ENCODE data around the gene CCNB1IP1. TPM values are rescaled to one million over a fixed set of nuclear protein-coding genes. Genes with fewer than 3 reads are reported as not detected.
"Not testable (repeated sequence)": the region's sequence is repeated elsewhere in the genome, so short reads cannot be mapped to it uniquely, and the experiment has no call there.

The CCNB1IP1 gene, protein sequence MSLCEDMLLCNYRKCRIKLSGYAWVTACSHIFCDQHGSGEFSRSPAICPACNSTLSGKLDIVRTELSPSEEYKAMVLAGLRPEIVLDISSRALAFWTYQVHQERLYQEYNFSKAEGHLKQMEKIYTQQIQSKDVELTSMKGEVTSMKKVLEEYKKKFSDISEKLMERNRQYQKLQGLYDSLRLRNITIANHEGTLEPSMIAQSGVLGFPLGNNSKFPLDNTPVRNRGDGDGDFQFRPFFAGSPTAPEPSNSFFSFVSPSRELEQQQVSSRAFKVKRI
- 162 TPM for polyA plus RNA-seq (2013, experiment 1 of 2)
- 158 TPM for polyA plus RNA-seq (2013, experiment 2 of 2)

DNA sequence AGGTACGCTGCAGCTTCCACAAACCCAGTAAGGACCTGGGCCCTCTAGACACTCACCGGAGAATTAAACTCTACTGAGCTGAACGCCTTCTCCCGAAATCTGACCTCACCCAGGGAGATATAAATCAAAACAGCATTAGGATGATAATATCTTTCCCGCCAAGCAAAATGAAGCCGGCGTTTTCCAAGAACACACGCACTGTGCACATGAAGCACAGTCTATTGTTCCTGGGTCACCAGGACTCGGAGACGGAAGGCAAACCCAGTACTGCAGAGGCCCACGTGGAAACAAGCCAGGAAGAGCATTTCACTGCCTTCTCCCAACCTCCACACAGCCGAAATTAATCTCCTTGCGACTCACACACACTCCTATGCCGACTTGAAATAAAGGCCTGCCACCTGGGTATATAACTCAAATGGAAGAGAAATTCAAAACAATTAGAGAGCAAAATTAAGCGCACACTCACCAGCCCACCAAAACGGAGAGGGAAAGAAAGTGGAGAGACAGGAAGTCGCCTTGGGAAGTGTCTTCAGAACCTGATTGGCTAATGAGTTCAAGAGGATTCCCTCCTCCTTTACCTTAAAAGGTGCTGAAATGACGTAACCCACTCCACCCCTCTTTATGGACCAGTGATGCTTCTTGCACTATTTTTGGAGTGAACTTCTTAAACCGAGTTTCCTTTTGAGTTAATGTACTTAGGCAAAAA, at the start of gene CCNB1IP1:
Gene CCNB1IP1 (minus strand): TSS at position 492 of the 706 bp plus-strand sequence. CDS start 16,756 bp downstream, outside the sequence.
- WGBS, 2 experiments (ENCODE audit: insufficient coverage in 2 of 2): 0% methylated on average over 5 to 12 of the region's 19 CpGs
- Histone ChIP-seq H3K27ac (ENCODE audit: low read depth, low read length, severe bottlenecking) (peak within 1 kb of the TSS; percentile 88), H3K4me3 (ENCODE audit: extremely low read depth, insufficient read depth, low read length, poor library complexity, severe bottlenecking) (peak within 1 kb of the TSS; percentile 80), H3K36me3 (ENCODE audit: control insufficient read depth, insufficient read depth, low read length) (peaks cover 22% of the 10 kb centered on the region), H3K9me3 (ENCODE audit: control insufficient read depth, low read length) (no peaks in the 10 kb centered on the region), H3K4me1 (ENCODE audit: control insufficient read depth, insufficient read depth, low read length, poor library complexity, severe bottlenecking) (peaks cover 5% of the 10 kb centered on the region)

GRCh38 chr14:20382526-20382925, 49.4 kb upstream of the CCNB1IP1 start:
- Histone ChIP-seq H3K4me3 (ENCODE audit: extremely low read depth, insufficient read depth, low read length, poor library complexity, severe bottlenecking) (no peak overlapping the region), H3K36me3 (ENCODE audit: control insufficient read depth, insufficient read depth, low read length) (peaks cover 96% of the 10 kb centered on the region), H3K9me3 (ENCODE audit: control insufficient read depth, low read length) (no peaks in the 10 kb centered on the region), H3K4me1 (ENCODE audit: control insufficient read depth, insufficient read depth, low read length, poor library complexity, severe bottlenecking) (no peaks in the 10 kb centered on the region), H3K27ac (ENCODE audit: low read depth, low read length, severe bottlenecking) (no peak overlapping the region)
- WGBS, 2 experiments (ENCODE audit: insufficient coverage in 2 of 2): 91 to 100% methylated on average over 8 to 12 of the region's 12 CpGs

- no peaks in the 10 kb centered on the region for H3K4me1 ChIP-seq (ENCODE audit: control insufficient read depth, insufficient read depth, low read length, poor library complexity, severe bottlenecking)
- no peak overlapping the region for H3K4me3 ChIP-seq (ENCODE audit: extremely low read depth, insufficient read depth, low read length, poor library complexity, severe bottlenecking)
- 84 to 97% methylated on average over 6 to 7 of the region's 7 CpGs for WGBS, 2 experiments (ENCODE audit: insufficient coverage in 2 of 2)
- no peaks in the 10 kb centered on the region for H3K9me3 ChIP-seq (ENCODE audit: control insufficient read depth, low read length)
- H3K36me3 ChIP-seq (ENCODE audit: control insufficient read depth, insufficient read depth, low read length): peaks cover 98% of the 10 kb centered on the region
- no peak overlapping the region for H3K27ac ChIP-seq (ENCODE audit: low read depth, low read length, severe bottlenecking)
Observed at GRCh38 chr14:20381341-20381740, 48.3 kb upstream of the CCNB1IP1 start.

DNA sequence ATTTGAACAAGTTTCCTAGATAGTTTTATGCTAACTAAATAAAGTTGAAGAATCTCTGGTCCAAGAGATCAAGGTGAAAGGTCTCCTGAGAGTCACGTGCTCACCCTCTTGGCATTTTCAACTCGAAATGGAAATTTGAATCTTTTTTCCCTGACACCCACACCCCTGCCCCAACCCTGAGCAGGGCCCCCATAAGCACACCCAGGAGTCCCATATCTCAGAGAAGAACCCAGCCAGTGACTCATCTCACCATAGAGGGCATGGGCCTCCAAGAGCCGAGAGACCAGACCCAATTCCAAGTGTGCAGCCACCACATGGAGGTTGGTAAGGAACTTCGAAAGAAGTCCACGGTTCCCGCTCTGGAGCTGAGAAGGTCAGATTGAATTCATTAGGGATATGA, 47.6 kb upstream of the CCNB1IP1 start:
- Histone ChIP-seq H3K9me3 (ENCODE audit: control insufficient read depth, low read length) (no peaks in the 10 kb centered on the region), H3K4me3 (ENCODE audit: extremely low read depth, insufficient read depth, low read length, poor library complexity, severe bottlenecking) (no peak overlapping the region), H3K4me1 (ENCODE audit: control insufficient read depth, insufficient read depth, low read length, poor library complexity, severe bottlenecking) (no peaks in the 10 kb centered on the region), H3K27ac (ENCODE audit: low read depth, low read length, severe bottlenecking) (no peak overlapping the region), H3K36me3 (ENCODE audit: control insufficient read depth, insufficient read depth, low read length) (peaks cover 98% of the 10 kb centered on the region)
- WGBS, 2 experiments (ENCODE audit: insufficient coverage in 2 of 2): 96 to 100% methylated on average over 2 to 5 of the region's 6 CpGs

GRCh38 chr14:20379743-20380142, 46.7 kb upstream of the CCNB1IP1 start:
- H3K9me3 ChIP-seq (ENCODE audit: control insufficient read depth, low read length): no peaks in the 10 kb centered on the region
- WGBS, 2 experiments (ENCODE audit: insufficient coverage in 2 of 2): 78 to 100% methylated on average over 1 of the region's 1 CpG
- H3K4me3 ChIP-seq (ENCODE audit: extremely low read depth, insufficient read depth, low read length, poor library complexity, severe bottlenecking): no peak overlapping the region
- peaks cover 96% of the 10 kb centered on the region for H3K36me3 ChIP-seq (ENCODE audit: control insufficient read depth, insufficient read depth, low read length)
- no peak overlapping the region for H3K27ac ChIP-seq (ENCODE audit: low read depth, low read length, severe bottlenecking)
- no peaks in the 10 kb centered on the region for H3K4me1 ChIP-seq (ENCODE audit: control insufficient read depth, insufficient read depth, low read length, poor library complexity, severe bottlenecking)

DNA sequence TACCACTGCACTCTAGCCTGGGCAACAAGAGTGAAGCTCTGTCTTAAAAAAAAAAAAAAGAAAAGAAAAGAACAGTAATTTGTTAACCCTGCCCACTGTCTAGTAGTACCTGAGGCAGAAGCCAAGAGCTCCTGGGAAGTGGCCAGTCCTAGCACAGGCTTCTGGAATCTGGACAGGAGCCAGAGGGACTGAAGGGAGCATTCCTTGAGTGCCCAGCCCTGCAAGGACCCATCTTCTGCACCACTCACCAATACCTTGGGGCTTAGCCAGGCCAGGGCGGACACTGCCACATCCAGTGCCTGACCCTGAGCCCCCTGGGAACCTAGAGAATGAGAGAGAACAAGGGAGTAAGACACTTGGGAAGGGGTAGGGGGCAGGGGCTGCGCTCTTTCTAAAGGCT, 44.1 kb upstream of the CCNB1IP1 start:
- Histone ChIP-seq H3K36me3 (ENCODE audit: control insufficient read depth, insufficient read depth, low read length) (peaks cover 94% of the 10 kb centered on the region), H3K27ac (ENCODE audit: low read depth, low read length, severe bottlenecking) (no peak overlapping the region), H3K4me1 (ENCODE audit: control insufficient read depth, insufficient read depth, low read length, poor library complexity, severe bottlenecking) (no peaks in the 10 kb centered on the region), H3K9me3 (ENCODE audit: control insufficient read depth, low read length) (no peaks in the 10 kb centered on the region), H3K4me3 (ENCODE audit: extremely low read depth, insufficient read depth, low read length, poor library complexity, severe bottlenecking) (no peak overlapping the region)
- WGBS, 2 experiments (ENCODE audit: insufficient coverage in 2 of 2): no CpG with 5 or more reads among the region's 2 CpGs

DNA sequence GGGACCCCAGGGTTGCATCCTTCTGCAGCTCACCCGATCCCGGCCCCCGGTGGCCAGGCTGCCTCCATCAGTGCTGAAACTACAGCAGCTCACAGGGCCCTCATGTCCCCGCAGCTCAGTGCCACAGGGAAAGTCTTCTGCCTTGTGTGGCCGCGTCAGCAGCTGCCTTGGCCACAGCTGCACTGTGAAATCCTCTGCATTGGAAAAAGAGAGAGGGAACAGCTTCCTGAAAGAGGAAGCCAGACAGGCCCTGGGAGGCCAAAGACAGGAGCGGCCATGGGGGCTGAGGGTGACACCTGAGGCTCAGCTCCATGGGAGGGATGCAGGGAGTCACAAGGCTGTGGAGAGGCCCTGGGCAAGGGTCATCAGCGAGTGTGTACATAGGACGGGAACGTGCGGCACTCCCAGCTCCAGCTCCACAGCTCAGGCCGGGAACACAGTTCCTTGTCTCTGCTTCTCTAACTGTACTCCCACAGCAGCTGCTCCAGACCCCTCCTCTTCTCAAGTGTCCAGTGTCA, 43.1 kb upstream of the CCNB1IP1 start:
- no peaks in the 10 kb centered on the region for H3K4me1 ChIP-seq (ENCODE audit: control insufficient read depth, insufficient read depth, low read length, poor library complexity, severe bottlenecking)
- 95 to 98% methylated on average over 12 of the region's 12 CpGs for WGBS, 2 experiments (ENCODE audit: insufficient coverage in 2 of 2)
- no peak overlapping the region for H3K27ac ChIP-seq (ENCODE audit: low read depth, low read length, severe bottlenecking)
- H3K9me3 ChIP-seq (ENCODE audit: control insufficient read depth, low read length): no peaks in the 10 kb centered on the region
- H3K4me3 ChIP-seq (ENCODE audit: extremely low read depth, insufficient read depth, low read length, poor library complexity, severe bottlenecking): no peak overlapping the region
- peaks cover 94% of the 10 kb centered on the region for H3K36me3 ChIP-seq (ENCODE audit: control insufficient read depth, insufficient read depth, low read length)

DNA sequence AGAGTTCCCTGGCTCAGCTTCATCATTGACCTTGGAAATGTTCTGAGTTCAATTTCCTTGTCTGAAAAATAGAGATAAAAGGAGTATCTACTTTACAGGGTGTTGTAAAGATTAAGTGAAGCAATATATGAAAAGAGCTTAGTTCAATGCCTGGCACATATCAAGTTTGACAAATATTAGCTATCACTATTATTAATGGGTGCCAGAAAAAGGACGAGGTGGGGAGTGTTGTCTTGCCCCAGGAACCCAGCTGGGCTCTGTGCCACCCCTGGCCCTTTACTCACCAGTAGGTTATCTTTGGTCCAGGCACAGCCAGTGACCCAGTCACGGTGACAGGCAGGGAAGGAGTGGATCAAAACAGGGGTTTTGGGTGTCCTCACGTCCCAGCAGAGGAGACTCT, 42.4 kb upstream of the CCNB1IP1 start:
- Histone ChIP-seq H3K4me3 (ENCODE audit: extremely low read depth, insufficient read depth, low read length, poor library complexity, severe bottlenecking) (no peak overlapping the region), H3K36me3 (ENCODE audit: control insufficient read depth, insufficient read depth, low read length) (peaks cover 94% of the 10 kb centered on the region), H3K9me3 (ENCODE audit: control insufficient read depth, low read length) (no peaks in the 10 kb centered on the region), H3K4me1 (ENCODE audit: control insufficient read depth, insufficient read depth, low read length, poor library complexity, severe bottlenecking) (no peaks in the 10 kb centered on the region), H3K27ac (ENCODE audit: low read depth, low read length, severe bottlenecking) (no peak overlapping the region)
- WGBS, 2 experiments (ENCODE audit: insufficient coverage in 2 of 2): 84 to 93% methylated on average over 1 to 3 of the region's 3 CpGs

DNA sequence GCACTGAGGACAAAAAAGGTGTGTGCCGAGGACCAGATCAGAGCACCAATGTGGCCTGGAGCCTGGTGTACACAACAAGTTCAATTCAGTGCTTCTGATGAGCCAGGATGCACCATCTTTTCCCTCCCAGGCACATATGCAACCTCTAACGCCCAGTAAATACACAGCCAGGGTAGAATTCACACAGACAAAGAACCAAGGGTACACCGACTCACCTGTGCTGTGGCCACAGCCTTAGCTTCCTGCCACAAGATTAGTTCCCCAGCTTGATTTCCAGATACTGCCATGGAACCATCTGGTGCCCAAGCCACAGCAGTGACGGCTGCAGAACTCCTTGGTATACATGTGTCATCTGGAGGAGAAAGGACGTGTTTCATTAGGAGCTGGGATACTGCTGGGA, 39.7 kb upstream of the CCNB1IP1 start:
- Histone ChIP-seq H3K36me3 (ENCODE audit: control insufficient read depth, insufficient read depth, low read length) (peaks cover 90% of the 10 kb centered on the region), H3K27ac (ENCODE audit: low read depth, low read length, severe bottlenecking) (no peak overlapping the region), H3K4me3 (ENCODE audit: extremely low read depth, insufficient read depth, low read length, poor library complexity, severe bottlenecking) (no peak overlapping the region), H3K4me1 (ENCODE audit: control insufficient read depth, insufficient read depth, low read length, poor library complexity, severe bottlenecking) (no peaks in the 10 kb centered on the region), H3K9me3 (ENCODE audit: control insufficient read depth, low read length) (no peaks in the 10 kb centered on the region)
- 94 to 97% methylated on average over 5 of the region's 5 CpGs for WGBS, 2 experiments (ENCODE audit: insufficient coverage in 2 of 2)

DNA sequence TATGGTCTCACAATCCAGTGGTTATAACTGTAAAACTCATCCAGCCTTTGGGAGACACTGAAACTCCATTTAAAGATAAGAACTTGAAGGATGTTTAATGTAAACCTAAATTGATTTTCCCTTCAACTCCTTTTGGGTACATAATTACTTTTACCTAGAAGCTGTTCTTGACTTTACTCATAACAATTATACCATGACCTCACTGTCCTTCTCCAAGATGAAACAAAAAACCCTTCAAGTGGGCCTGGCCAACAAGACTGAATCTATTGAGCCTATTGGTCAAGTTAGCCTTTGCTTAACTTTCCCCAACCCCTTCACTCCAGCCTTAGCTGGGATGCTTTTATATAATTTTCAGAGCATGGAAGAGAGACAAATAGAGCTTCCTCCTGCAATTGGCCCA, 32.8 kb upstream of the CCNB1IP1 start:
- H3K9me3 ChIP-seq (ENCODE audit: control insufficient read depth, low read length): no peaks in the 10 kb centered on the region
- no peak overlapping the region for H3K27ac ChIP-seq (ENCODE audit: low read depth, low read length, severe bottlenecking)
- no peaks in the 10 kb centered on the region for H3K4me1 ChIP-seq (ENCODE audit: control insufficient read depth, insufficient read depth, low read length, poor library complexity, severe bottlenecking)
- no peak overlapping the region for H3K4me3 ChIP-seq (ENCODE audit: extremely low read depth, insufficient read depth, low read length, poor library complexity, severe bottlenecking)
- H3K36me3 ChIP-seq (ENCODE audit: control insufficient read depth, insufficient read depth, low read length): peaks cover 67% of the 10 kb centered on the region

GRCh38 chr14:20358474-20358873, 25.4 kb upstream of the CCNB1IP1 start:
- not testable (repeated sequence) for H3K4me3 ChIP-seq (ENCODE audit: extremely low read depth, insufficient read depth, low read length, poor library complexity, severe bottlenecking); H3K27ac ChIP-seq (ENCODE audit: low read depth, low read length, severe bottlenecking); H3K9me3 ChIP-seq (ENCODE audit: control insufficient read depth, low read length); H3K4me1 ChIP-seq (ENCODE audit: control insufficient read depth, insufficient read depth, low read length, poor library complexity, severe bottlenecking)
- peaks cover 78% of the 10 kb centered on the region for H3K36me3 ChIP-seq (ENCODE audit: control insufficient read depth, insufficient read depth, low read length)
- 90 to 100% methylated on average over 2 of the region's 3 CpGs for whole genome bisulfite sequencing, 2 experiments (ENCODE audit: insufficient coverage in 2 of 2)

Measured in mesodermal cell (in vitro differentiated cells).